ENCODE data around the gene THSD7A.
A peak's percentile ranks its signal among the peaks of the same experiment; 100 is the strongest.

THSD7A gene

GRCh38 chr7:11570205-11570604 is 261.8 kb downstream of the THSD7A start:
- Histone ChIP-seq H3K36me3 (no peaks in the 10 kb centered on the region), H3K27me3 (ENCODE audit: insufficient read depth, low read depth, severe bottlenecking) (no peaks in the 10 kb centered on the region), H3K4me3 (ENCODE audit: low read depth, low read length) (no peak overlapping the region), H3K9me3 (ENCODE audit: severe bottlenecking) (no peaks in the 10 kb centered on the region), H3K27ac (no peak overlapping the region)
- no peak for TF ChIP-seq CTCF (IDR thresholded peaks at IDR 0.05; ENCODE audit: low read depth, low read length)
- no peak for DNase-seq

GRCh38 chr7:11567571-11567970 is 264.4 kb downstream of the THSD7A start:
- H3K9me3 ChIP-seq (ENCODE audit: severe bottlenecking), result no peaks in the 10 kb centered on the region
- no peak for DNase-seq
- no peak for TF ChIP-seq CTCF (IDR thresholded peaks at IDR 0.05; ENCODE audit: low read depth, low read length)
- H3K27ac ChIP-seq, result no peak overlapping the region
- no peaks in the 10 kb centered on the region for H3K27me3 ChIP-seq (ENCODE audit: insufficient read depth, low read depth, severe bottlenecking)
- no peaks in the 10 kb centered on the region for H3K36me3 ChIP-seq
- no peak overlapping the region for H3K4me3 ChIP-seq (ENCODE audit: low read depth, low read length)

GRCh38 chr7:11557627-11558026 is 274.4 kb downstream of the THSD7A start:
- no peaks in the 10 kb centered on the region for H3K27me3 ChIP-seq (ENCODE audit: insufficient read depth, low read depth, severe bottlenecking)
- H3K36me3 ChIP-seq, result no peaks in the 10 kb centered on the region
- DNase-seq, result peak; percentile 55
- H3K9me3 ChIP-seq (ENCODE audit: severe bottlenecking), result no peaks in the 10 kb centered on the region
- peak; percentile 66 for TF ChIP-seq CTCF (IDR thresholded peaks at IDR 0.05; ENCODE audit: low read depth, low read length)
- H3K4me3 ChIP-seq (ENCODE audit: low read depth, low read length), result no peak overlapping the region
- H3K27ac ChIP-seq, result no peak overlapping the region

- Histone ChIP-seq H3K27me3 (ENCODE audit: insufficient read depth, low read depth, severe bottlenecking) (no peaks in the 10 kb centered on the region), H3K27ac (no peak overlapping the region), H3K36me3 (no peaks in the 10 kb centered on the region), H3K9me3 (ENCODE audit: severe bottlenecking) (no peaks in the 10 kb centered on the region), H3K4me3 (ENCODE audit: low read depth, low read length) (no peak overlapping the region)
- DNase-seq, result no peak
- TF ChIP-seq CTCF (IDR thresholded peaks at IDR 0.05; ENCODE audit: low read depth, low read length), result no peak
Measured at GRCh38 chr7:11552676-11553296, 279.2 kb downstream of the THSD7A start.

GRCh38 chr7:11551470-11551869 is 280.5 kb downstream of the THSD7A start:
- Histone ChIP-seq H3K9me3 (ENCODE audit: severe bottlenecking) (no peaks in the 10 kb centered on the region), H3K27ac (no peak overlapping the region), H3K4me3 (ENCODE audit: low read depth, low read length) (no peak overlapping the region), H3K27me3 (ENCODE audit: insufficient read depth, low read depth, severe bottlenecking) (no peaks in the 10 kb centered on the region), H3K36me3 (no peaks in the 10 kb centered on the region)
- no peak for TF ChIP-seq CTCF (IDR thresholded peaks at IDR 0.05; ENCODE audit: low read depth, low read length)
- DNase-seq, result no peak

- Histone ChIP-seq H3K27me3 (ENCODE audit: insufficient read depth, low read depth, severe bottlenecking) (no peaks in the 10 kb centered on the region), H3K36me3 (no peaks in the 10 kb centered on the region), H3K4me3 (ENCODE audit: low read depth, low read length) (no peak overlapping the region), H3K27ac (no peak overlapping the region), H3K9me3 (ENCODE audit: severe bottlenecking) (no peaks in the 10 kb centered on the region)
- DNase-seq, result no peak
- no peak for TF ChIP-seq CTCF (IDR thresholded peaks at IDR 0.05; ENCODE audit: low read depth, low read length)
Measured at GRCh38 chr7:11548532-11548931, 283.5 kb downstream of the THSD7A start.

Measured in WERI-Rb-1 (cell line).